ENCODE data around the gene DAPK1.

Gene DAPK1

DNA sequence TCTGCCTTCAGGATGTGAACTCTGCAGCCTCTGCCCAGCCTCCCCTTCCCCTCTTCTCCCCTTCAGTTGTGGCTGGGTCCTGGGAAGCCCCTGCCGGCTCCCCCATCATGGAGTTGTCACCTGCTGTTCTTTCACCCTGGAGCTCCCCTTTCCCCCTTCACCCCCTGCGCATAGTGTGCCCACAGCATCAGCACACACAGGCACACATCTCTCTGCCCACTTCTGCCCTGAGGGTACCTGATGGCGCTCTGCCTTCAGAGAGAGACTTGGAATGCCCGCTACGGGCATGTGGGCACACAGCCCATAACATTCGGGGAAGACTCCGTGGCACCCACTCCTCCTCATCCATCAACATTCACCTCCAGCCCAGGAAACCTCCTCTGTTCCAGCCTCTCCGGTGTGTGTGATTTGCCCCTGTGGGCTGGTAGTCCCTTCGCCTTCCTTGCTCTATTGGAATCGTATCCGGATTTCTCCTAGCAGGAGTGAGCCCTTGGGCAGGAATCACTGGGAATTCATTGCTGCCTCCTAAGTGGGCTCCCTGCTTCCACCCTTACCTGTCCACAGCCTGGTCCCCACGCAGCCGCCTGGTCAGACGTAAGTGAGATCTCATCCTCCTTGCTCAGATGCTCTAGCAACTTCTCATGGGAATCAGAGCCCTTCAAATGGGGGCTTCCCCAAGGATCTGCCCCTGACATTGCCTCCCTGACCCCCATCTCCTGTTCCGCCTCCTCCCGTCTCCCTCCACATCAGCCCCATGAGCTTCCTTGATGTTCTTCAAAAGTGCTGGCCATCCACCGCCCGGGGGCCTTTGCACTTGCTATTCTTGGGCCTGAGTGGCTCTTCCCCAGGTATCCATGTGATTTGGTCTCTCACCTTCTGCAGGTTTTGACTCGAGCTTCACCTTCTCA is 166.7 kb downstream of the DAPK1 start:
- no peak overlapping the region for H3K4me3 ChIP-seq (ENCODE audit: low read depth, low read length)
- ChIA-PET CTCF (interaction anchor here (1.2 to 6.1 kb wide), 8 partner anchors 20 to 1230 kb away, joined by 3 to 98 read pairs (median 10); no protein-coding TSS in a partner anchor), POLR2A (no interaction called here)
- TF ChIP-seq, protein P1, sequence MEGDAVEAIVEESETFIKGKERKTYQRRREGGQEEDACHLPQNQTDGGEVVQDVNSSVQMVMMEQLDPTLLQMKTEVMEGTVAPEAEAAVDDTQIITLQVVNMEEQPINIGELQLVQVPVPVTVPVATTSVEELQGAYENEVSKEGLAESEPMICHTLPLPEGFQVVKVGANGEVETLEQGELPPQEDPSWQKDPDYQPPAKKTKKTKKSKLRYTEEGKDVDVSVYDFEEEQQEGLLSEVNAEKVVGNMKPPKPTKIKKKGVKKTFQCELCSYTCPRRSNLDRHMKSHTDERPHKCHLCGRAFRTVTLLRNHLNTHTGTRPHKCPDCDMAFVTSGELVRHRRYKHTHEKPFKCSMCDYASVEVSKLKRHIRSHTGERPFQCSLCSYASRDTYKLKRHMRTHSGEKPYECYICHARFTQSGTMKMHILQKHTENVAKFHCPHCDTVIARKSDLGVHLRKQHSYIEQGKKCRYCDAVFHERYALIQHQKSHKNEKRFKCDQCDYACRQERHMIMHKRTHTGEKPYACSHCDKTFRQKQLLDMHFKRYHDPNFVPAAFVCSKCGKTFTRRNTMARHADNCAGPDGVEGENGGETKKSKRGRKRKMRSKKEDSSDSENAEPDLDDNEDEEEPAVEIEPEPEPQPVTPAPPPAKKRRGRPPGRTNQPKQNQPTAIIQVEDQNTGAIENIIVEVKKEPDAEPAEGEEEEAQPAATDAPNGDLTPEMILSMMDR (IDR thresholded peaks at IDR 0.05; ENCODE audit: insufficient read depth, low read length, missing control alignments) = no peak
- no peak for DNase-seq (ENCODE audit: low read depth, low spot score)

DNA sequence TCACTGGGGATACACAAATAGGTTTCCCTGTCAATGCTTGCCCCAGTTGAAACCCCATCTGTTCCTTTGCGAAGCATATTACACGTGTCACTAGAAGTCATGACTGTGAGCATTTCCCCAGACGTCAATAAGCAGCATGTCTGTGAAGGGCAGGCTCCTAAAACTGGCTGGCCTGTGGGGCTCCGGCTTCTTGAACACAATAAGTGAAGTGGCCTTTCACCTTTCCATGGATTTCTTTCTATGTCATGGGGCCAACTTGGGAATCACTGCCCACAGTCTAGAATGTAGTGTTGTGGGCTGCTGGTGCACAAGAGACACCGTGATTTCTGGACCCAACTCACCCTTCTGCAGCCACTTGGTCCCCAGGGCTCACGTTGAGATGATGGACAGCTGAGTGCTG is 167.8 kb downstream of the DAPK1 start:
- no peak for DNase-seq (ENCODE audit: low read depth, low spot score)
- no peak overlapping the region for H3K4me3 ChIP-seq (ENCODE audit: low read depth, low read length)
- TF ChIP-seq, protein P1 (IDR thresholded peaks at IDR 0.05; ENCODE audit: insufficient read depth, low read length, missing control alignments) = no peak
- ChIA-PET CTCF (interaction anchor here (6.1 kb wide), 1 partner anchor 328 kb away, joined by 98 read pairs; no protein-coding TSS in a partner anchor), POLR2A (no interaction called here)

DNA sequence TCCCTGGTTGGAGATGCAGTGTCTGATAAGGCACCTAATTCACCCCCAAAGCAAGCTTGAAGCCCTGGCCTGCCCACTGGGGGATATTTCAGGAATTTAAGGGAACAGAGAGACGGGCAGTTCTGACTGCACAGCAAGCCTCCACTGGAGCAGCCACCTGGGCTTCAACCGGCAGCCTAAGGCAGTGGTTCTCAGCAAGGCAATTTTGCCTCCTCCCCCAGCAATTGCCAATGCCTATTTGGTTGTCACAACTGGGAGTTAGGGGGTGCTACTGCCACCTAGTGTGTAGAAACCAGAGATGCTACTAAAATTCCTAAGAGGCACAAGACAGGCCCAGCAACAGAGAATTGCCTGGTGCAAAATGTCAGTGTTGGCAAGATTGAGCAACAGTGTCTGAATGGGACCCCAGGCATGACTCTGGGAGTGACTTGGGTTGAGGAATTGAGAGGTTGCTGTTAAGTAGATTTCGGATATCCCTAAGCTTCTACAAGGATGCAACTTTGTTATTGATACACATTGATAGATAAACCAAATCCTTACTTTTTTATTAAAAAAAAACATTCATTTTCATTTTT is 169.6 kb downstream of the DAPK1 start:
- ChIA-PET CTCF (interaction anchor here (0.9 to 1.0 kb wide), 3 partner anchors 10 to 329 kb away, joined by 3 to 6 read pairs (median 3); no protein-coding TSS in a partner anchor), POLR2A (no interaction called here)
- no peak overlapping the region for H3K4me3 ChIP-seq (ENCODE audit: low read depth, low read length)
- no peak for DNase-seq (ENCODE audit: low read depth, low spot score)
- TF ChIP-seq, protein P1 (IDR thresholded peaks at IDR 0.05; ENCODE audit: insufficient read depth, low read length, missing control alignments) = peak; percentile 6

DNA sequence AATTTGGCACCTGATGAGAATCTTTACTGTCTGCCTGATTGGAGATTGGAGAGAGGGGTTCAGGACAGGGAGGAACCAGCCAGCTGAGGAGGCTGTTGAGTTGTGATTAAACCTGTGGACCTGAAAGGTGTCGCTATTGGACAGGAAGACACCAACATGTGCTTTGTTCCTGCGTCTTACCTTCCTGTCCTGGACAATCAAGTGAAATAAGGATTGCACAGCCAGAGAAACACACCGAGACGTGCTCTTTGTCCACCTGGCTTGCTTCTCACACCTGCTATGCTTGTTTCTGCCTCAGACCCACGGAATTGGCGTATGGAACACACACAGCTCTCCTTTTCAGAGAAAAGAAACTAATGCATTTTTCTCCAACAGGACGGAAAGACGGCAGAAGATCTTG is 170.6 kb downstream of the DAPK1 start:
- POLR2A ChIA-PET = no interaction called here
- CTCF ChIA-PET = interaction anchor here (0.9 to 1.4 kb wide), 5 partner anchors 10 to 145 kb away, joined by 3 to 5 read pairs (median 3); no protein-coding TSS in a partner anchor
- H3K4me3 ChIP-seq (ENCODE audit: low read depth, low read length) = no peak overlapping the region
- TF ChIP-seq, protein P1 (IDR thresholded peaks at IDR 0.05; ENCODE audit: insufficient read depth, low read length, missing control alignments) = no peak
- DNase-seq (ENCODE audit: low read depth, low spot score) = no peak

DNA sequence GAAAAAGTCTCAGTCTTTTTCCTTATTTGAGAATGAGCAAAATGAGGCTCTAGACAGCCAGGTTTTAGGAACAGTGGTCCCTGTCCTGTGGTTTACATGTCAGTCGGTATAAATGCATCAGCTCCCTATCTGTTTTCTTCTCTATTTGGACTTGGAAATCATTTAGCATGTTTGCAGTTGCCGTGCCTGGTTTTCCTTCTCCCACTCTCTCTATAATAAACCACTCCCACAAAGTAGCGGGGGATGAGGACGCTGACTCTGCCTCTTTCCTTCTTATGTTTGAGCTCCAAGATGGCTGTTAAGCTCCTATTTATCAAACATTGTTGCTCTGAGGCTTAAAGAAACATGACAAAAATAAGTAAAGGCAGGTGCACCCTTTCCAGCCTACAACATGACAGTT is 171.1 kb downstream of the DAPK1 start:
- no peak for DNase-seq (ENCODE audit: low read depth, low spot score)
- CTCF ChIA-PET = interaction anchor here (0.9 to 1.4 kb wide), 4 partner anchors 10 to 16 kb away, joined by 3 to 5 read pairs (median 4); no protein-coding TSS in a partner anchor

More for the DNA sequence above, 171.1 kb downstream of the DAPK1 start:
- POLR2A ChIA-PET = no interaction called here
- no peak overlapping the region for H3K4me3 ChIP-seq (ENCODE audit: low read depth, low read length)
- TF ChIP-seq, protein P1 (IDR thresholded peaks at IDR 0.05; ENCODE audit: insufficient read depth, low read length, missing control alignments) = no peak
